ENCODE results near the gene RANBP10. TPM values are rescaled to one million over a fixed set of nuclear protein-coding genes. Genes with fewer than 3 reads are reported as not detected.
"Not testable (repeated sequence)": the region's sequence is repeated elsewhere in the genome, so short reads cannot be mapped to it uniquely, and the experiment has no call there.

Gene RANBP10
- total RNA-seq, 1 experiment from 2014 or later = 5.4 TPM

DNA sequence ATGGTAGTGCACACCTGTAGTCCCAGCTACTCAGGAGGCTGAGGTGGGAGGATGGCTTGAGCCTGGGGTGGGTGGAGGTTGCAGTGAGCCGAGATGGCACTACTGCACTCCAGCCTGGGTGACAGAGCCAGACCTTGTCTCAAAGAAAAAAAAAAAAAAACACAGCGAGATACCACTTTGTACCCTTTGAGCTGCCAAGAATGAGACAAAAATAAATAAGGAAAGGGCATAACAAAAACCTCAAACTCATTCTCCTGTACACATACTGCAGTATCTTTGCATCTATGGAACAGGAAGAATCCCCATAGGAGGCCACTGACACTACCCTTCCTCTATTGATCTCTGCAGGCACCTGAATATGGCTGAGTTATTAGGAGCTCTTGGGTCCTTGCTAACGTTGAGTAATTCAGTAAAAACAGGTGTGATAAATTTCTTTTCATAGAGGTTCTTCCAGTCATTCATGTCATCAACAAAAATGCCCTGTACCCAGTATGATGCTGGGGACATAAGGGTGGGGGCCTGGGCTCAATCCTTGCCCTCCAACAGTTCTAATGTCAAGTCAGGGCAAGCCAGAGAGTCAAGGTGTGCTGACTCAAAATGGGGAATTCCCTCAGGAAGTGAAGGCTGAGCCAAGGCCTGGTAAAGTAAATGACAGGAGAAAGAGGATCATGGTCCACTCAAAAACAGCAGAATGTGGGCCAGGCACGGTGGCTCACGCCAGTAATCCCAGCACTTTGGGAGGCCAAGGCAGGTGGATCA is 26.9 kb downstream of the RANBP10 start:
- DNase-seq (ENCODE audit: low read depth) = no peak

DNA sequence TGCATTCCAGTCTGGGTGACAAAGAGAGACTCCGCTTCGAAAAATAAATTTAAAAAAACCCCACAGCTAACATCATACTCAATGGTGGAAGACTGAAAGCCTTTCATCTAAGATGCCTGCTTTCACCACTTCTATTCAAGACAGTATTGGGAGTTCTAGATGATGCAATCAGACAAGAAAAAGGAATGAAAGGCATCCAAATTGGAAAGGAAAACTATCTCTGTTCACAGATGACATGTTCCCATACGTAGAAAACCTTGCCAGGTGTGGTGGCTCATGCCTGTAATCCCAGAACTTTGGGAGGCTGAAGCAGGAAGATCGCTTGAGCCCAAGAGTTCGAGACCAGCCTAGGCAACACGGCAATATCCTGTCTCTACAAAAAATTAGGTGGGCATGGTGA is 31.1 kb downstream of the RANBP10 start:
- no peak for DNase-seq (ENCODE audit: low read depth)

DNA sequence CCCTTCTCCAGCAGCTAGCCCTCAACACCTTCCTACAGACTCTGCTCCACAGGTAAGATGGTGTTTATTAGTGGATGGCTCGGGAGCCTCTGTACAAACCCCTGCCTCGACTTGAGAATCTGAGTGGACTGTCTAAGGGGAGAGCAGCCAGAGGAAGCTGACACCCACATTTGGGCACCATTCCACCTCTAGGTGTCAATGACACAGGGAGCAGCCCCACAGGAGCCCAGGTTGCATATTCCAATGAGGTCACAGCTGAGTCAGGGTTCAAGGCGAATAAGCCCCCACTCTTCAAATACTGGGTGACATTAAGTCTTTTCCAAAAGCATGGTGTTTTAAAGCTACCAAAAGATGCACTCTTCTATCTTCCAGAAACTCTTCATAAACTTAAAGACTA is 31.9 kb downstream of the RANBP10 start:
- no peak for DNase-seq (ENCODE audit: low read depth)

DNA sequence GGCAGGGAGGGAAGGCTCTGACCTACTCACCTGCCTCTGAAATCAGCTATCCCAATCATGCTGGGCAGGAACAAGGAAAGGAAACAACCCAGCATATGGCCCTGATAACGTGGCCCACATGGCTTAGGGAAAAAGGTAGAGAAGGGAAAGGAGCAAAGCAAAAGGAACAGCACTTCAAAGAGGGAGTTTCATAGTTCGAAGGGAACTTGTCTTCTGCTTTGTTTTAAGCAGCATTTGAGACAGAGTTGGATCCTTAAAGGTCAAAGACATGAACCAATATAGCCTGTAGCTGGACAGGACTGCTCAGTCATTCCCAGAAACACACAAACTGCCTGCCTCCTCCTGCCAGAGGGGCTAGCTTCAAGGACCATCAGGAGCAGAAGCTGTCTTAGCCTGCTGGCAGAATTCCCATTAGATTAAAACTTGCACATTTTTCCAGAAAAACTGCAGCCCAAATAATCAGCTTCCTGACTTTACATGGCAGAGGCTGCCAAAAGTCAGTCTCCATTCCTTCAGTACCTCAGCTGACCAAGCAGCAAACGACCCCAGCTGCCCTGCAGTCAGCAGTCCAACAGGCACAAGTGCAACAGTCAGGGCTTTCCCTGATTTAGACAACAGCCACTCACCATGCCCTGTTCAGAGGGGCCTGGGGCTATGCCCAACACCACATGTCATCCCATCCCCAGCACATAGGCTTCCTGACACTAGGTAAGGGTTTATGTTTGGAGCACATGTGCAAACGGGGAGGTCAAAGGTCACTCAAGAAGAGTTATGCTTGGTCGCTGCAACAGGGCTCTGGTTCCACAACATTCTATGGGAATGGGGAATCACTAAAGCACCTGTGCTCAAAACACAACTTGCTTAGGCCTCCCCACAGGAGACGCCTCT is 32.5 kb downstream of the RANBP10 start:
- no peak for DNase-seq (ENCODE audit: low read depth)

DNA sequence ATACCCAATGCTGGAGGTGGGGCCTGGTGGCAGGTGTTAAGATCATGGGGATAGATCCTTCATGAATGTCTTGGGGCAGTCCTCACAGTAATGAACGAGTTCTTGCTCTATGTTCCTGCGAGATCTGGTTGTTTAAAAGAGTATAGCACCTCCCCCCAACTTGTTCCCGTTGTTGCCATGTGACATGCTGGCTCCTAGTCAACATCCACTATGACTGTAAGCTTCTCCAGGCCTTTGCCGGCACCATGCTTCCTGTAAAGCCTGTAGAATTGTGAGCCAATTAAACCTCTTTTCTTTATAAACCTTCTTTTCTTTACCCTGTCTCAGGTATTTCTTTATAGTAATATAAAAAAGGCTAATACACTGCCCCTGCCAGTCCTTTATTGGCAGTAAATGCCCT is 33.3 kb downstream of the RANBP10 start:
- DNase-seq (ENCODE audit: low read depth) = no peak

DNA sequence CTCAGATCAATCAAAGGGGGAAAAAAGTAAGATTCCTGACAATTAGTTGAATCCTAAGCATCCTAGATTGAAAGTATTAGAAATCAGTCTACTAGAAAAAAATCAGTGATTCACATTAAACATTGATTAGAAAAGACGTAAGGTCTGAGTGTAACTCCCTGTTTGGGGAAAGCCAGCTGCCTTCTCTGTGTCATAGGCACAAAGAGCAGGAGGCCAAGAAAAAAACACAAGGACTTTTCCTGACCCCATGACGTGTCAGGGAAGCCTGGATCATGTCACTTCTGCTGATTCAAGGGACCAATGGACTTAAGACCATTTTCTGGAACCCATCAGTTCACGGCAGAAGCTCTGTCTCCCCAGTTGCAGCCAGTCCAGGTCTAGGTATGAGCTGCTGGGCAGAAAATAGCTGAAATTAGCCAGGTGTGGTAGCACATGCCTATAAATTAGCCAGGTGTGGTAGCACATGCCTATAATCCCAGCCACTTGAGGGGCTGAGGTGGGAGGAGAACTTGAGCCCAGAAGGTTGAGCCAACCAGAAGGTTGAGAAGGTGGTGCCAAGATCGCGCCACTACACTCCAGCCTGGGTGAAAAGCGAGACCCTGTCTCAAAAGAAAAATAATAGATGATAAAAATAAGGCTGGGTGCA is 35.9 kb downstream of the RANBP10 start:
- DNase-seq (ENCODE audit: low read depth) = no peak

DNA sequence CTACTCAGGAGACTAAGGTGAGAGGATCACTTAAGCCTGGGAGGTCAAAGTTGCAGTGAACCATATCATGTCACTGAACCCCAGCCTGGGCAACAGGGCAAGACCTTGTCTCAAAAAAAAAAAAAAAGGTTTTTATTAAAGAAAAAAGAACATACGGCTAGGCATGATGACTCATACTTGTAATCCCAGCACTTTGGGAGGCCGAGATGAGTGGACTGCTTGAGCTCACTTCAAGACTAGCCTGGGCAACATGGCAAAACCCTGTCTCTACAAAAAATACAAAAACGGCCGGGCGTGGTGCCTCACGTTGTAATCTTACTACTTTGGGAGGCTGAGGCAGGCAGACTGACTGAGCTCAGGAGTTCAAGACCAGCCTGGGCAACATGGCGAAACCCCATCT is 38.4 kb downstream of the RANBP10 start:
- peak; percentile 63 for DNase-seq (ENCODE audit: low read depth)

DNA sequence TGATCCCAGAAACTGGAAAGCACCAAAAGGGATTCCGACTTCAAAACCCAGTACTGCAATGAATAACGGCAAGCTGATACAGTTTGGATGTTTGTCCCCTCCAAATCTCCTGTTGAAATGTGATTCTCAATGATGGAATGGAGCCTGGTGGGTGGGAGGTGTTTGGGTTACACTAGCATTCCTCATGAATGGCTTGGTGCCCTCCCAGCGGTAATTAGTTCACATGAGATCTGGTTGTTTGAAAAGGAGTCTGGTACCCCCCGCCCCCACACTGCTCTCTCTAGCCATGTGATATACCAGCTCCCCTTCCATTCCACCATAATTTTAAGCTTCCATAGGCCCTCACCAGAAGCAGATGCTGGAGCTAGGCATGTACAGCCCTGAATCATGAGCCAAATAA is 40.1 kb downstream of the RANBP10 start:
- no peak for DNase-seq (ENCODE audit: low read depth)

DNA sequence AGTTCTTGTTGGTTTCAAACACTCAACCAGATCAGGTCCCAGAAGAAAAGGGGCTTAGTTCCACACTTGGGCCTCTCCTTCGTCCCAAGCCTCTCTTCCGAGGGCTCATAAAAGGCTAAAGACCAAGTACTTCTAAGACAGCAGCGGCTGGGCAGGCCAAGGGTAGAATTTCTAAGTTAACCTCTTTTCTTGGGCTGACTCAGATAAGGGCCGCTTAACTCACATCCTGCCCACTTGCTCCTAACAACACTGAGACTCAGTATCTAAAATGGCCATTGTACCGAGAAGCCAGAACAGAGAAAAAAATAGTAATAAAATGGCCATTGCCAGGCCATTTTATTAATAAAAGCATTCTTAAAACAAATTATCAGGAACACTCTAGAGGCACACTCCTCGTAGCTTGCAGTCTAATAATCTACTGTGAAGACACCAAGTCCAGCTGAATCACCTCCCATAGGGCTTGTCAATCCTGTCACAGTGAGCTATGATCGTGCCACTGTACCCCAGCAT is 42.1 kb downstream of the RANBP10 start:
- no peak for DNase-seq (ENCODE audit: low read depth)

DNA sequence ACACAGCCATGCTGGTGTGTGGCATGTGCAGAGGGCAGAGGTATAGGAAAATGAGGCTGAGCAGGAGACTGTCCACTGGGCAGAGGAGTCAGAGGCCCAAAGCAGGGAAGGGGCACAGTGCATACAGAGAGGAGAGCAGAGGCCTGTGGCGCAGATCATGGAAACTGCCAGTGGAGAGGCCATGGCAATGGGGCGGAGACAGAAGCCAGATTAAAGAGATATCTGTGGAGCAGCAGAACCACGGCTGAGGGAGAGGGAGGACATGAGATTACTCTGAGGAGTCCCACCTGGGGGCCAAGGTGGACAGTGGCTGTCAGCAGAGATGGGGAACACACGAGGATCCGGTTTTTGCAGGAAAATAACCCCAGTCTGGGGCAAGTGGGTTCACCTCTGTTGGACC is 43.3 kb downstream of the RANBP10 start:
- DNase-seq (ENCODE audit: low read depth) = no peak

DNA sequence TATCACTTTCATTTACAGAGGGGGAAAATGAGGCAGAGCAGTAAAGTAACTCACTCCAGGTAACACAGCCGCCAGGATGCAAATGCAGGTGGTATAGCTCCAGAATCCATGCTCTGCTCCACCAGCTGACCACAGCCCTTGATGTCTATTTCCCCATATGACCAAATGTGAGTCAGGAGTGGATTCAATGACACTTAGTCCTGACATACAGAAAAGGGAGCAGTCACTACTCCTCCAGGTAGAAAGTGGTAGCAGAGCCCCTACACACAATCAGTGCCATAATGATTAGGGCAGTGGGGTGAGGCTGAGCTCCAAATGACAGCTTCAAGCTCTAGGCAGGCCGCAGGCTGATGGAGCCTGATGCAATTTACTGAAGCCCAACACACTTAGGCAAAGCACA is 44.0 kb downstream of the RANBP10 start:
- no peak for DNase-seq (ENCODE audit: low read depth)

DNA sequence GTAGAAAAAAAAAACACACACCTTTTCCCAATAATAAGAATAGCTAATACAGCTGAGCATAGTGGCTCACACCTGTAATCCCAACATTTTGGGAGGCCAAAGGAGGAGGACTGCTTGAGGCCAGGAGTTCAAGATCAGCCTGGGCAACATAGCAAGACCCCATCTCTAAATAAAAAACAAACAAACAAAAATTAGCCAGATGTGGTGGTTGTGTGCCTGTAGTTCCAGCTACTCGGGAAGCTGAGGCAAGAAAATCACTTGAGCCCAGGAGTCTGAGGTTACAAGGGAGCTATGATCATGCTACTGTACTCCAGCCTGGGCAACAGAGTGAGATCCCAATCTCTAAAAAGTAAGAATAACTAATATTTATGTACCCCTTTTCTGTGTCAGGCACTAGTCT is 44.4 kb downstream of the RANBP10 start:
- no peak for DNase-seq (ENCODE audit: low read depth)

DNA sequence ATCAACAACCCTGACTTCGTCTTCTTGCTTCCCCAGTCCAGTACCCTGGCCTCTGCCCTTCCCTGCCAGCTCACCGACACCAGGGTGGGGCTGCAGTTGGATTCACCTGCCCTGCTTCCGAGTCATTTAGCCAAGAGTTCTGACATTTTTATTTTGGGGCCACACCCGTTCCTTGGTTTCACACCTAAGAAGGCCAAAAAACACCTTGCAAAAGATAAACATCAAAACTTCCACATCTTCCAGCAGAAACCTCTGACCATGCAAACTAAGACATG is 45.5 kb downstream of the RANBP10 start:
- DNase-seq (ENCODE audit: low read depth) = no peak

DNA sequence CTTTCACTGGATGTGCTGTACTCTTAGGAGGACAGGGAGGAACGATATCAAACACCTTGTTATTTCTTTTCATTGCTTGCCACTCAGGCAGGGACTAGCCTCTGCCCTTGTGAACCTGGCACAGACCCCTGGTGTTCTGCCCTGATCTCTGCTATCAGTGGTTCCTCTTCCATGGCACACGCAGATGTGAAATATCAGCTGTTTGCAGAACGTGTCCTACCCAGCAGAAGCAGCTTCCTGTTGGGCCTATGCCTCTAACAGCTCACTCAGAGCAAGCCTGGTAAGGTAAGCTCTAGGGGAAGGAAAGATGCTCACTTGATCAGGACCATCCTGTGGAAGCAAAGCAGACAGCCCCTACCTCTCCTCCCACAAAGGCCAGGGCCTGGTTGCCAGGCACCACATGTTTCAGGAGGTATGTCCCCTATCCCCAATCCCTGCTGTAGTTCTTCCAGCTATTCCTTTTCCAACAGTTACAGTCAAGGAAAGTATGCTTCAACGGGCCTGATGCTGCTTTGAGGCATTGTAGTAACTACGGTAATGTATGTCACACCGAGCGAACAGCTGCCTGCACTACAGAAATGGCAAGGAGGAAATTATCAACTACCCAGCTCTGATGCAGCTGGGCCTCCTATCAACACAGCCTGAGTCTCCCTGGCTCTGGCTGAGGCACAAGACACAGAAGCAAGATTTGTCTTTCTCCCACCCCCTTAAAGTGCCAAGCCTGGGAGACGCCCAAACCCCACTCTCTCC is 46.0 kb downstream of the RANBP10 start:
- no peak for DNase-seq (ENCODE audit: low read depth)

DNA sequence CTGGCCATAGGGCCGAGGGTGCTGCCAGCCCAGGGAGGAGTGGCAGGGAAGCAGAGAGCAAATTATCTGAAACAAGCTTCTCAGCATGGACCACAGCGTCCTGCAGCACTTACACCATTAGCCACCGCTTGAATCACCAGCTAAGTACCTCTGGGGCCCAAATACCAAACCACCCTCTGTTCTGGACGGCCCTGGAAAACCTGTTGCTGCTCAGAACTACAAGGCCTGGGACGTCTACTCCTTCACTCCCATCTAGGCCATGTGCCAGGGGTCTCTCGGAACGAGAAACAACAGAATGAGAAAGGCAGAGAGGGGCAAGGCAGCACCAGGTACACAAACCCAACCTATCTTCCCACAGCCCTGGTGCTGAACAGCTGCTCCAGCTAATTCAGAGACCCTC is 47.4 kb downstream of the RANBP10 start:
- no peak for DNase-seq (ENCODE audit: low read depth)

DNA sequence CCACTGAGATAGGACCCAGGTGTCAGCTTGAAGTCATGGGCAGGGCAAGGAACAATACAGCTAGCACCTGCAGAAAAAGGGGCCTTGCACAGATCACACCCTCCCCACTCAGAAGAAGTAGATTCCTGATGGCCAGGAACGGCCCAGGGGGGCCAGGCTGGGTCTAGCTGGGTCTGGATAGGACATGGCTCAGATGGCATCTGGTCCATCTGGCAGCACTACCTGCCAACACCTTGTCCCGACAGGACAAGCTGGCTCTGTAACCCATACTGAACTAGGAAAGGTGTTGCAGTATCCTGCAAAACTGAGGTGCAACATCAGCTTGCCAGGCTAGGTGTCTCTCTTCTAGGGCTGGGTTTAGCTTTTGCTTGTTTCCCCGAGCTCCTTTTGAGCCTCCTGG is 48.4 kb downstream of the RANBP10 start:
- no peak for DNase-seq (ENCODE audit: low read depth)

DNA sequence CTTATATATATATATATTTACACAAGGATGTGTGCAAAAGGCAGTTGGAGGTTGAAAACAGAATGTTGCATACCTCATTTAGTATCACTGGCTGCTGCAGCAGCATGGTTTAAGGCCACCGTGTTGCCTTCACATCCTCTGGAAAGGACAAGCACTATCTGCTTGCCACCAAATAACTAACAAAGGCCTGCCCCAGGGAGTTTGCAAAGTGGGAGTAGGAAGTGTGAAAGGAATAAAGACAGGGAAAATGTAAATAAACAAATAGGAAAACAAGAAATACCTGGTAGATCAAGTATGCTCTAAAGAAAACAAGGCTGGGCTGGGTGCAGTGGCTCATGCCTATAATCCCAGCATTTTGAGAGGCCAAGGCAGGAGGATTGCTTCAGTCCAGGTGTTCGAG is 53.7 kb downstream of the RANBP10 start:
- DNase-seq (ENCODE audit: low read depth) = no peak

DNA sequence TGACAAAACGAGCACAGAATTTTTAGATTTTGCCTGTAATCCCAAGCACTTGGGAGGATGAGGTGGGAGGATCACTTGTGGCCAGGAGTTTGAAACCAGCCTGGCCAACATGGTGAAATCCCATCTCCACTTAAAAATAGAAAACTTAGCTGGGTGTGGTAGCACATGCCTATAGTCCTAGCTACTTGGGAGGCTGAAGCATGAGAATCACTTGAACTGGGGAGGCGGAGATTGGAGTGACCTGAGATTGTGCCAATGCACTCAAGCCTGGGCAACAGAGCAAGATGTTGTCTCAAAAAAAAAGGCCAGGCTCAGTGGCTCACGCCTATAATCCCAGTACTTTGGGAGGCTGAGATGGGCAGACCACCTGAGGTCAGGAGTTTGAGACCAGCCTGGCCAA is 55.0 kb downstream of the RANBP10 start:
- not testable (repeated sequence) for DNase-seq (ENCODE audit: low read depth)

DNA sequence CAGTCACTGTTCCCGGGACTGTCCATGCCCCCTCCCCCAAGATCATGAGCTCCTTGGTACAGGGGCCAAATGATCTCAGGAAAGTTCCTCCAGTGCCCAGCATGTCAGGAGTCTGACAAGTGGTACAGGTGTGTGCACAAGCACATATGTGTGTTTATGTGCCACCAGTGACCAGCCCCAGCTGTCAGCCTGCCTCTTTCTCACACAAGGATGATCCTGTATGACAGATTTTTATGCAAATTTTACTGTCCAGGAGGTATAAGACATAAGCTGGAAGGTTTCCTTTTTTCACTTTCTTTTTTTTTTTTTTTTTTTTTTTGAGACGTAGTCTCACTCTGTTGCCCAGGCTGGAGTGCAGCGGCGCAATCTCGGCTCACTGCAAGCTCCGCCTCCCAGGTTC is 55.9 kb downstream of the RANBP10 start:
- no peak for DNase-seq (ENCODE audit: low read depth)

DNA sequence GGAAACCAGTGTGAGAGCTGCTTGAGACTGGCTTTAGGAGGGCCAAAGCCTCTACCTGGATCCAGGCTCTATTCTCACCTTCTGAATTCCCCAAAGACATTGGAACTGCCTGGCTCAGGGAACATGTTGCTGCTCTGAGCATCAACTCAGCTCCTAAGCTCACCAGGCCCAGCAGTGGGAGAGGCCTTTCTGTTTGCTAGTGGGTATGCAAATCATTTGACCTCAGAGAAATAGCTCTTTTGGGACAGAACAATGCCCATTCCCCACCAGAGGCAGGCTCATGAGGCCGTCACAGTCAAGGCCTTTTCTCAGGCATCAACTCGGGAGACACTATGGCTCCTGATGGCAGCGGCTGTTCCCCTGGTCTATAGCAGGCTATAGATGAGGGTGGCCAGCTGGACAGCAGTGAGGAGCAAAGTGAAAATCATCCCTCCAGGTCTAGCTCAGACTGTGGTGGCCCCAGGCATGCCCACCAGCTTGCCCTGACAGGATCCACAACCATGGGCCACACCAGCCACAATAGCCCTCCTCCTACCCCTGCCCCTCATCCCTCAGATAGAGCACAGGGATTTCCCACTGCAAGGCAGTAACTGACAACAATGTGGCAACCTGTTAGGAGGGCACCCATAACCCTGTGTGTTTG is 56.8 kb downstream of the RANBP10 start:
- no peak for DNase-seq (ENCODE audit: low read depth)

DNA sequence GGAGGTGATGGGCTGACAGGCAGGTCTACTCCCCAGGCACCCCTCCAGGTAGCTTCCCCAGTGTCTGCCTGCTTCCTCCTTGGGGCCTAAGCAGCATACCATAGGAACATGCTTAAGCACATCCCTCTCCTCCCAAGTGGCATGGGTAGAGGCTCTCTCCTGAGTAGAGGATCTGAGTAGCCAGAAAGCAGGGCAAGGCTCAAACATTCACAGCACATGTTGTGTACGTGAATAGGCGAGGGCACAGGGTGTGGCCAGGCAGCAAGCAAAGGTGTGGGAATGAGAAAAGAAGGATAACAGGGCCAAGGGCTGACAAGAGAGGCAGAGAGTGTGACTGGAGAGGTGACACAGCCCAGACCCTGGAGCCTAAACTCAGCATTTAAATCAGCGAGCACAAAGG is 57.5 kb downstream of the RANBP10 start:
- no peak for DNase-seq (ENCODE audit: low read depth)

DNA sequence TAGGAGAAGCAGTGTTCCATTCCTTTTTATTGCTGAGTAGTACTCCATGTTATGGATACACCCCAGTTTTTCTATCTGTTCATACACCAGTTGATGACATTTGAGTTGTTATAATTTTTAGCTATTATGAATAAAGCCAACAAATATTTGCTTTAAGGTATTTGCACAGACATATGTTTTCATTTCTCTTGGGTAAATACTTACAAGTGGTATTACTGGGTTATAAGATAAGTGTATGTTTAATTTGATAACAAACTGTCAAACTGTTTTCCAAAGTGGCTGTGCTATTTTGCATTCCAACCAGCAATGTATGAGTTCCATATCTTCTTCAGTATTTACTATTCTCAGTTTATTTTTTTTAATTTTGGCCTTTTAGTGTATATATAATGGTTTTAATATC is 59.5 kb downstream of the RANBP10 start:
- DNase-seq (ENCODE audit: low read depth) = no peak
